ACC112 (cell line): ENCODE data around the gene BORCS5.

Experiments used
- H2AFZ ChIP-seq: fragments of 200-600 bp; sonication (generic); one replicate; pipeline ENCODE4 v1.6.0; 2017; ENCODE audit warnings: antibody characterized with exemption, low read length; ENCODE audit not compliant: unreplicated experiment
- H3K27ac ChIP-seq: fragments of 200-600 bp; sonication (generic); 2 replicates; pipeline ENCODE4 v1.5.1; 2014; ENCODE audit warnings: low read depth, mild to moderate bottlenecking, antibody characterized with exemption, low read length, moderate library complexity
- H3K27me3 ChIP-seq: fragments of 200-600 bp; sonication (generic); 2 replicates; pipeline ENCODE4 v1.6.1; 2014; ENCODE audit warnings: mild to moderate bottlenecking, antibody characterized with exemption, low read length, moderate library complexity, mixed read lengths; ENCODE audit not compliant: insufficient read depth
- H3K36me3 ChIP-seq: fragments of 200-600 bp; sonication (generic); 2 replicates; pipeline ENCODE4 v1.6.1; 2016; ENCODE audit warnings: mild to moderate bottlenecking, antibody characterized with exemption, low read length, moderate library complexity, mixed read lengths; ENCODE audit not compliant: insufficient read depth
- H3K4me1 ChIP-seq: fragments of 200-600 bp; sonication (generic); one replicate; pipeline ENCODE4 v1.6.1; 2016; ENCODE audit warnings: low read length, mixed read lengths; ENCODE audit not compliant: insufficient read depth, unreplicated experiment, control insufficient read depth
- H3K4me3 ChIP-seq: fragments of 200-600 bp; sonication (generic); 2 replicates; pipeline ENCODE4 v1.5.1; 2014; ENCODE audit warnings: mild to moderate bottlenecking, low read depth, low read length
- H3K79me2 ChIP-seq: fragments of 200-600 bp; sonication (generic); one replicate; pipeline ENCODE4 v1.6.0; 2016; ENCODE audit warnings: low read length; ENCODE audit not compliant: control insufficient read depth, unreplicated experiment, insufficient read depth

Gene BORCS5

DNA sequence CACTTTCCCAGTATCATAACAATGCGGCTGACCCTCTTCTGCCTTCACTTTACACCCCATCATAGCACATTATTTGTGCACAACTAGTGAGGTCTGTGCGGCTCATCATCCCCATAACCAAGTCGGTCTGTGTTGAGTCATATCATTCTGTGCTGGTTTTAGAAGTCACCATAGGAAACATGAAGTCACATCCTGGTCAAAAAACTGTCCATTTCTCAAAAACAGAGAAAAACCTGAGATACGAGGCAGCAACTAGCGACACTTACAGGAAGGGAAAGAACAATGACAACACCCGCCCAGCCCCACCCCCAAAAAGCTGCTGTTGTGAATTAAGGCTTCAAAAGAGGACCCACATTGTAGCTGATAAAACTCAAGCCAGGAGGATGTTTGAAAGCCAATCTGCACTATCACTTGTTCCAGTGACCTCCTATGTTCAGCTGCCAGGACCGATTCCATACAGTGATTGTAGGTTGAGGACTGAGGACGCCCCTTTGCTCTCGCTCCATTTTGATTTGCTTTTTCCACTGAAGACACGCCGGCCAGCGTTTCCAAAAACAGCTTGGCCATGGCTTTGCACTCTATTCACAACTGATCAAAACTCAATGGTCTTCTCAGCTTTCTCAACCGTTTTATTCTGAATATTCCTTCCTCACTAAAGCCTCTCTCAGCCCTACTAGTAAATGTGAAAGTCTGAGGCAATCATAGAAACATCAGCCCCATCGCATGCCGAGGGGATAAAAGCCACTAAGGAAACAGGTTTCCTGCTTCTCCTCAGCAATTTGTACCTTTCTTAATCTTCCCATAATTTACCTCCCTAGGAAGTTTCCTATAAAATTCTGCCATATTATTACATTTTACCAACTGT is 118.3 kb downstream of the BORCS5 start:
- H3K4me1 ChIP-seq = no peaks in the 10 kb centered on the region
- H3K36me3 ChIP-seq = no peaks in the 10 kb centered on the region
- H3K27me3 ChIP-seq = no peaks in the 10 kb centered on the region
- H3K27ac ChIP-seq = no peak overlapping the region
- no peaks in the 10 kb centered on the region for H3K79me2 ChIP-seq
- H2AFZ ChIP-seq = no peak overlapping the region
- no peak overlapping the region for H3K4me3 ChIP-seq

DNA sequence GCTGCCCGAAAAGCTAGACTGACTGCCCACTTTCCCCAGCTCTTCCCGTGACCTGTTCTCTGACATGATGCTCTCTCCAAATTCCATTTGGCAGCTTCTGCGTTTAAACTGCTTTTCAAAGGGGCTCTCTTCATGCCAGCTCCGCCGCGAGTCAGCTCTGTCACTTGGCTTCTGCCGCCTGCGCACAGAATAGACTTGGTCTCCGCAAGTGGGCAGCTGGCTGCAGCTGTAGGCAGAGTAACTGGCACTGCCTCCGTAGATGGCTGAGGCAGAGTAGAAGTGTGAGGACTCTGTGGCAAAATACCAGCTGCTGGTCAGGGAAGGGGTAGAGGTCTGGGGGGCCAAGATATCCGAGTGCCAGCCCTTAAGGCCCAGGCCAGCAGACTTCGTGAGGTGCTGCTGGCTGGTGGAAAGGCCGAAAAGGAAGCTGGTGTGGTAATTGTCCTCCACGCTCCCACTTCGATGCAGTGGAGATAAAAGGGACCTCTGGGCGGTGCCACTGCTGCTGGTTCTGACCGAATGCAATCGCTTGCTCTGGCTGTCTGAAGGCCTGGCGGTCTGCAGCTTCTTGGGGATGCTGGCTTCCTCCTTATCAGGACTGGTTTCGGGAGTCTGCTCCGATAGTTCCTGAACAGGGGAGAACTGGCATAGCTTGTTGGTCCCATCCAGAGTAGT is 120.1 kb downstream of the BORCS5 start:
- Histone ChIP-seq H3K27ac (no peak overlapping the region), H3K27me3 (no peaks in the 10 kb centered on the region), H2AFZ (no peak overlapping the region), H3K36me3 (no peaks in the 10 kb centered on the region), H3K4me3 (no peak overlapping the region), H3K4me1 (no peaks in the 10 kb centered on the region), H3K79me2 (no peaks in the 10 kb centered on the region)

DNA sequence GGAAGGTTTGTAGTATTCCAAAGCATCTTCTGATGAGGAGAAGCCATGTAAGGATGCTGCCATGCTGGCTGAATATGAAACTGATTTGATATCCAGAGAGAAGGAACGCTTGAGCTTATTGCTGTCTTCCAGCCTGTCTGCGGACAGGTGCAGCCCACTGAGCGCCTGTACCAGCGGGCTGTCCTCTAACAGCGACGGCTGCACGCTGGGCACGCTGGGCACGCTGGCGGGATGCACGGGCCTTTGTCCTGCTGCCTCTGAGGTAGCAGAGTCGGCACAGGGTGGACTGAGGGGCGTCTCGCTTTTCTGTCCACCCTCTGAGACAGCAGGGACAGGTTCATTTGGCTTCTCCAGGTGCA is 120.6 kb downstream of the BORCS5 start:
- H3K27me3 ChIP-seq = no peaks in the 10 kb centered on the region
- no peak overlapping the region for H3K27ac ChIP-seq
- H3K4me3 ChIP-seq = no peak overlapping the region
- H3K79me2 ChIP-seq = no peaks in the 10 kb centered on the region
- H3K4me1 ChIP-seq = no peaks in the 10 kb centered on the region
- H2AFZ ChIP-seq = no peak overlapping the region
- no peaks in the 10 kb centered on the region for H3K36me3 ChIP-seq

DNA sequence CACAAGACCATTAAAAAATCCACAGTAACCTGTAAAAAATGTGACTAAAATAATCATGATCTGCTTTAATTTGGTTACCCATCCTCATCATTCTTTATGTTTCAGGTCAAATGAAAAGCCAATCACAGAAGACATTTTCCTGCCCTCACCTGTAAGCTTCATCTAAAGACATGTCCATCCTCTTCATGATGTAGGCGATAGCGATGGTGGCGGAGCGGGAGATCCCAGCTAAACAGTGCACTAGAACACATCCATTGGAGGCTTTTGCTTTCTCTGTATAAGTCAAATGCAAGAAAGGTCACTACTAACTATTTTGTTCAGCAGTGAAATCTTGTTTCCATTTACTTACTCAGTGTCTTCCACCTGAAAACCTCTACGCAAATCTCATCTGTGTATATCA is 123.2 kb downstream of the BORCS5 start:
- no peak overlapping the region for H3K27ac ChIP-seq
- no peaks in the 10 kb centered on the region for H3K27me3 ChIP-seq
- no peaks in the 10 kb centered on the region for H3K36me3 ChIP-seq
- no peak overlapping the region for H2AFZ ChIP-seq
- H3K4me3 ChIP-seq = no peak overlapping the region
- no peaks in the 10 kb centered on the region for H3K4me1 ChIP-seq
- no peaks in the 10 kb centered on the region for H3K79me2 ChIP-seq

DNA sequence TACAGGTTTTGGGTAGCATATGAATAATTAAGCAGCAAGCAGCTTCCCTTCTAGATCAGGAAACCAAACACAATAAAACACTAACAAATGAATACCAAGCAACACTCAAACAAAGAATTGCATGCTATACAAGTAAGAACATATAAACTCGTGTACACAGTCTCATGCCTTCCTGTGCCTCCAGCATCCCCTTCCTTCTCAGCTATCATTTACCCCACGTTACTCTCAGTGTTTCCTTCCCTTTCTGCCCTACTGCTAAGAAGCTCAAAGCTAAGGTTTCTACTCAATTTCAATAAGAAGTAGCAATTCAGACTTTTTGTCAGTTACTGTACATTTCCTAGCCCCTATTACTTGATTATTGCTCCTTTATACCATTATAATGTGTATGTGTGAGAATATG is 124.8 kb downstream of the BORCS5 start:
- no peaks in the 10 kb centered on the region for H3K4me1 ChIP-seq
- H3K27ac ChIP-seq = no peak overlapping the region
- H3K36me3 ChIP-seq = no peaks in the 10 kb centered on the region

DNA sequence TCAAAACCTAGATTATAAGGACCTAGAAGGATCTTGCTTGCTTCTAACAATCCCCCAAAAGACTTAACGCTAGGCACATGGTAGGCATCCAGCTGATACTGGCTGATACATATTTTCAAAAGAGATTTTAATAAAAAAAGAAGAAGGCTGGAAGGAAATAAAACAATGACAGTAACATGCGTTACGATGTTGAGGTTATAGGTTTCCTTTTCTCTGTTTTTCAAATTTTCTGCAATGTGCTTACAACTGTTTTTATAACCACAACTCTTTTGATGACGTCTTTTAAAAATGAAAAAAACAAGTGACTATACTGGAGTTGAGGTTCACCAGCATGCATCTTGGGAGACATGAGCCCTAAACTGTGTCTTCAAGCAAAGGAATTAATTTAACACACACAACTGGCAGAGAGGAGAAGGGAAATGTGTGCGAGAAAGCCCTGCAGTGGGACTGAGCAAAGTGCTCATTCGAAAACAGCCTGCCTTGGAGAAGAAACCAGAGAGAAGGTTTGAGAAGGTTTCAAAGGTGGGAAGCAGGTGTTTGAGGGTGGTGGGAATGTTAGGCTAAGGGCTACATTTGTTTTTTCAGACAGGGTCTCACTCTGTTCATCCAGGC is 125.4 kb downstream of the BORCS5 start:
- no peaks in the 10 kb centered on the region for H3K36me3 ChIP-seq
- H3K4me3 ChIP-seq = no peak overlapping the region
- no peaks in the 10 kb centered on the region for H3K79me2 ChIP-seq
- H2AFZ ChIP-seq = no peak overlapping the region
- no peaks in the 10 kb centered on the region for H3K4me1 ChIP-seq
- no peak overlapping the region for H3K27ac ChIP-seq
- H3K27me3 ChIP-seq = no peaks in the 10 kb centered on the region

More for the DNA sequence above, 124.8 kb downstream of the BORCS5 start:
- no peaks in the 10 kb centered on the region for H3K27me3 ChIP-seq
- H2AFZ ChIP-seq = no peak overlapping the region
- H3K79me2 ChIP-seq = no peaks in the 10 kb centered on the region
- H3K4me3 ChIP-seq = no peak overlapping the region

DNA sequence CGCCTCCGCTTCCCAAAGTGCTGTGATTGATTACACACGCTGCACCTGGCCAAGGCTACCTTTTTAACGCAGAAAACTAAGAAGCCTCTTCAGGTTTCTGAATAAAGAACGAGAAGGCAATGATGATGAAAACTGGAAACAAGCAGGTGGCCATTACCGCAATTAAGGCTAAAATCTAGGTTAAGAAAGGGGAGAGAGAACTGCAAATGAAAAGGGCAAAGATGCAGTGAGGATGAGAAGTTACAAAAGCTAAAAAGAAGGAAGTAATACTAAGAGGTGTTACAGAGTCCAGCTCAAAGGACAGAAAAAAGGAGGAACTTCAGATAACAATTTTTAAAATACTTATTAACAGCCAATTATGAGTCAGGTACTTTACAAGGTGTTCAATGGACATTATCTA is 126.1 kb downstream of the BORCS5 start:
- H3K27me3 ChIP-seq = no peaks in the 10 kb centered on the region
- H3K36me3 ChIP-seq = no peaks in the 10 kb centered on the region
- no peak overlapping the region for H3K4me3 ChIP-seq
- H3K4me1 ChIP-seq = no peaks in the 10 kb centered on the region
- H3K27ac ChIP-seq = no peak overlapping the region
- no peak overlapping the region for H2AFZ ChIP-seq
- no peaks in the 10 kb centered on the region for H3K79me2 ChIP-seq

DNA sequence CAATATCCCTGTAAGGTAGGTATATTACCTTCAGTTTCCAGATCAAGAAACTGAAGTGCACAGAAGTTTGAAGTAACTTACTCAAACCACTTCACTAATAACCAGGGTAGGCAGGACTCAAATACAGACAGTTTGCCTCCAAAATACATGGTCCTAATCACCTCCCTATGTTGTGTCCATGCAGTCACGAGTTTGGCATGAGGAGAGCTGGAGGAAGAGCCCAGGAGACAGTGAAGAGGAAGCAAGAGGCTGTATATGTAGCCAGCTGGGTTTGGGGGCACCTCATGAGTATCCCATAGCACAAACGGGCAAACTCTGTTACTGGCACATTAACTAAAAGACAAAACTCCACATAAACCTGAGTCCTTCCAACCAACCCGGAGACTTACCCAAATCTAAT is 126.6 kb downstream of the BORCS5 start:
- H2AFZ ChIP-seq = no peak overlapping the region
- no peaks in the 10 kb centered on the region for H3K36me3 ChIP-seq
- no peaks in the 10 kb centered on the region for H3K27me3 ChIP-seq
- no peak overlapping the region for H3K27ac ChIP-seq
- no peaks in the 10 kb centered on the region for H3K79me2 ChIP-seq
- no peaks in the 10 kb centered on the region for H3K4me1 ChIP-seq
- no peak overlapping the region for H3K4me3 ChIP-seq

DNA sequence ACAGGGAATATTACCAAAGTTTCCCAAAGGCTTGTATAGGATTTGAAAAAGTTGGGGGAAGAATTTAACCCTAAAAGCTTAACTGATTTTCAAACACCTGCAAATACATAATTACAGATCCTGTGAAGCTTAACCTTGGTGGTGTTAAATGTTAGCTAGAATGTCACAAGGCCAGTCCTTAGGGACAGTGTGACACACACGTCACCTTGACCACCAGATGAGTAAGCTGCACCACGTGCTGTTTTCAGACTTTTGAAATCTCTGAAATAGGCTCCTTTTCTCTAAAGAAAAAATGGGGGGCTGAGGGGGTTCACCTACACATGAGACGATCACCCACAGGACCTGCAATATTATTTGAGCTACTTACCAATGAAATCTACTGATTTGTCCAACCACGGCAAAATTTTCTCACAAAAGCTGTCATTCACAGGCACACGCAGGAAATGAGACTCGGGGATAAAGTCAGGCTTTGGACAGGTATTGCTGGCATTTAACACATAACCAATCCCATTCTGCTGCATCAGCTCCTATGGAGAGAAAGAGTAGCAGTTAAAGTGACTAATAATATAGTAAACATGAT is 129.9 kb downstream of the BORCS5 start:
- Histone ChIP-seq H3K27me3 (no peaks in the 10 kb centered on the region), H3K4me1 (no peaks in the 10 kb centered on the region), H2AFZ (no peak overlapping the region), H3K36me3 (no peaks in the 10 kb centered on the region), H3K4me3 (no peak overlapping the region), H3K79me2 (no peaks in the 10 kb centered on the region), H3K27ac (no peak overlapping the region)

DNA sequence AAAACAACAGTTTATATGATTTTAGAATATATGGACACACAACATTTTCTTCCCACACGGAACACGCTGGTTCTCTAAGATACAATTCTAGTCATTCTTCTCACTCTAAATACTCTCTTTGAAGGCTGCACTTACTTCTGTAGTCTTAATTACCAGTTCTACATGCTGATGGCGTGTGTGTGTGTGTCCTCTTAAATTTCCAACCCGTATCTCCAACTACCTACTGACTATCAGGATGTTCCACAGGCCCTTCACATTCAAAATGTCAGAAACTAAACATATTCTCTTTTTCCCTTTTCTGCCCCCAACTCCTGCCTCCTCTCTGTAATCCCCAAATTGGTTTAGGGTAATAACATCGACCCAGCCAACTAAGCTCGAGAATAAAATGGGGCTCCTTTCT is 130.6 kb downstream of the BORCS5 start:
- Histone ChIP-seq H2AFZ (no peak overlapping the region), H3K27ac (no peak overlapping the region), H3K79me2 (no peaks in the 10 kb centered on the region), H3K36me3 (no peaks in the 10 kb centered on the region), H3K27me3 (no peaks in the 10 kb centered on the region), H3K4me3 (no peak overlapping the region), H3K4me1 (no peaks in the 10 kb centered on the region)
